ENCODE measurements around the gene NT5C1B.

GRCh38 chr2:18610090-18610489, 20.7 kb upstream of the NT5C1B start:
- no peak for TF ChIP-seq CTCF (IDR thresholded peaks at IDR 0.05)
- TF ChIP-seq POLR2A (IDR thresholded peaks at IDR 0.05) = no peak
